ENCODE measurements around the gene COL4A4.

GRCh38 chr2:226978300-226978699, 185.7 kb downstream of the COL4A4 start:
- TF ChIP-seq HOXA7 (CRISPR knock-in tag; IDR thresholded peaks at IDR 0.05), result no peak
- TF ChIP-seq TAF1 (CRISPR knock-in tag; IDR thresholded peaks at IDR 0.05), result no peak
- TF ChIP-seq TFAP4 (IDR thresholded peaks at IDR 0.05; ENCODE audit: borderline replicate concordance, low read depth), result no peak
- no peak for TF ChIP-seq SNAPC4 (CRISPR knock-in tag; IDR thresholded peaks at IDR 0.05)
- TF ChIP-seq CTCF (CRISPR knock-in tag; IDR thresholded peaks at IDR 0.05), result no peak
- TF ChIP-seq ZNF670 (CRISPR knock-in tag; IDR thresholded peaks at IDR 0.05; ENCODE audit: borderline replicate concordance), result no peak
- TF ChIP-seq BHLHE40 (IDR thresholded peaks at IDR 0.05; ENCODE audit: low read length), result no peak
- no peak for TF ChIP-seq EZH2 (conservative IDR thresholded peaks at IDR 0.05; ENCODE audit: low read depth, low read length)
- no peak for TF ChIP-seq YY1 (IDR thresholded peaks at IDR 0.05; ENCODE audit: insufficient read depth, insufficient replicate concordance, low read depth, low read length)

All from HepG2 (cell line).